GM18520 (cell line): ENCODE results near the gene RABEP1.
"Not testable (repeated sequence)": the region's sequence is repeated elsewhere in the genome, so short reads cannot be mapped to it uniquely, and the experiment has no call there.

Experiments
- ATAC-seq: cut with Tn5 transposase; IDR thresholded peaks from one replicate; pipeline ENCODE4 v1.9.1; 2021; ENCODE audit not compliant: unreplicated experiment

RABEP1 gene, protein sequence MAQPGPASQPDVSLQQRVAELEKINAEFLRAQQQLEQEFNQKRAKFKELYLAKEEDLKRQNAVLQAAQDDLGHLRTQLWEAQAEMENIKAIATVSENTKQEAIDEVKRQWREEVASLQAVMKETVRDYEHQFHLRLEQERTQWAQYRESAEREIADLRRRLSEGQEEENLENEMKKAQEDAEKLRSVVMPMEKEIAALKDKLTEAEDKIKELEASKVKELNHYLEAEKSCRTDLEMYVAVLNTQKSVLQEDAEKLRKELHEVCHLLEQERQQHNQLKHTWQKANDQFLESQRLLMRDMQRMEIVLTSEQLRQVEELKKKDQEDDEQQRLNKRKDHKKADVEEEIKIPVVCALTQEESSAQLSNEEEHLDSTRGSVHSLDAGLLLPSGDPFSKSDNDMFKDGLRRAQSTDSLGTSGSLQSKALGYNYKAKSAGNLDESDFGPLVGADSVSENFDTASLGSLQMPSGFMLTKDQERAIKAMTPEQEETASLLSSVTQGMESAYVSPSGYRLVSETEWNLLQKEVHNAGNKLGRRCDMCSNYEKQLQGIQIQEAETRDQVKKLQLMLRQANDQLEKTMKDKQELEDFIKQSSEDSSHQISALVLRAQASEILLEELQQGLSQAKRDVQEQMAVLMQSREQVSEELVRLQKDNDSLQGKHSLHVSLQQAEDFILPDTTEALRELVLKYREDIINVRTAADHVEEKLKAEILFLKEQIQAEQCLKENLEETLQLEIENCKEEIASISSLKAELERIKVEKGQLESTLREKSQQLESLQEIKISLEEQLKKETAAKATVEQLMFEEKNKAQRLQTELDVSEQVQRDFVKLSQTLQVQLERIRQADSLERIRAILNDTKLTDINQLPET

DNA sequence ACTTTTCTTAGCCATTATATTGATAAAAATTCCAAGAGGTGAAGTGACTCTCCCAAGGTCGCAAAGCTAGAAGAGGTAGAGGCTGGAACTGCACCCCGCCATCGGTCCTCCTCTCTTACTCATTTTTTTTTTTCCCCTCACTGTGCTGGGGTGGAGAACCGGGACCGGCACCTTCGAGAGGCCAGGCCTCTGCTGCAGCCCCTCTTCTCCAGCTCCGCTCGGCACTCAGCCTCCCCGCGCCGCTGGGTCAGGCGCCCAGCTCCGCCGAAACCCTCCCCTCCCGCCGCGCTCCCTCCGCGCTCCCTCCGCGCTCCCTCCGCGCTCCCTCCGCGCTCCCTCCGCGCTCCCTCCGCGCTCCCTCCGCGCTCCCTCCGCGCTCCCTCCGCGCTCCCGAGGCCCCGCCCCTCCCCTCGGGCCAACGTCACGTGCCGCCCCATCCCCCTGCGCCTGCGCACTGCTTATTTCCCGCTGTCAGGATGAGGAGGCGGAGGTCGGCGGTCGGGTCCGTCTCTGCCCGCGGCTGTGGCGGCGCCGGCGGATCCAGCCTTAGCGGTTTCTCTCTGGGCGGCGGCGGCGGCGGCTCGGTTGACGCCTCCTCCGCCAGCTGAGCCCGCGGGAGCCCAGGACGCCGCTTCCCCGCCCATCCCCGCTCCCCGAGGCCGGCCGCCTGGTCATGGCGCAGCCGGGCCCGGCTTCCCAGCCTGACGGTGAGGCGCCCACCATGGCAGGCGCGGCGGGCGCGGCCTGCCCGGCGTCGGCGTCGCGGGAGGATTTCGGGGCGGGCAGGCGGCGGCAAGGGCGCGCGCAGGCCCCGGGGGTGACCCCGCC is at the start of gene RABEP1:
Gene RABEP1, plus strand, starts transcription at position 471 of the 828 bp plus-strand sequence. Its CDS starts 203 bp downstream, at position 674.
- peak; percentile 54 for ATAC-seq

- ATAC-seq, result not testable (repeated sequence)
These were observed 48.6 kb upstream of the RABEP1 start for GRCh38 chr17:5233492-5233891.

GRCh38 chr17:5234645-5235576 is 47.2 kb upstream of the RABEP1 start, which contains the start of gene SCIMP:
Gene SCIMP, minus strand, starts transcription at chr17:5234860. Its CDS starts 105 bp downstream, at chr17:5234755.
- peak; percentile 36 for ATAC-seq

GRCh38 chr17:5236938-5237540 is 45.0 kb upstream of the RABEP1 start:
- ATAC-seq, result no peak

DNA sequence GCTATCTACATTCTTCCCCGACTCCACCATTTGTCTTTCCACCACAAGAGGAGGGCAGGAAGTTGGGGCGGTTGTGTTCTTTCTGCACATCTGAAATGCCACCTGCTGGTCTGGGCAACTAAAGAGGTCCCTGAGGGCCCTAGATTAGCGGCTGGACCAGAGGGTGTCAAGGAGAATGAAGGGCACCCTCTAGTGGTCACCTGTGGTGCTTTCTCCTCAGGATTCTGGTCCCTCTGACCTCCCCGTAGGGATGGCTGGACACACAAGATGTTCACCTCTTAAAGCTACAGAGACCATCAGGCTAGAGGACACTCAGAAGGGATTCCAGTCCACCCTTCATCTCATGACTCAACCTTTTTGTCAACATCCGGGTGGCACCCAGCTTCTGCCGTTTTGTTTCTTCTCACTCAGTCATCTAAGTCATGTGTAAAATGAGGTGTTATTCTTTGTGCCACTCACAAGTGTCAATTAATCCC is 44.5 kb upstream of the RABEP1 start:
- ATAC-seq, result peak; percentile 26

- no peak for ATAC-seq
These were observed 43.8 kb upstream of the RABEP1 start for GRCh38 chr17:5238333-5238732.

DNA sequence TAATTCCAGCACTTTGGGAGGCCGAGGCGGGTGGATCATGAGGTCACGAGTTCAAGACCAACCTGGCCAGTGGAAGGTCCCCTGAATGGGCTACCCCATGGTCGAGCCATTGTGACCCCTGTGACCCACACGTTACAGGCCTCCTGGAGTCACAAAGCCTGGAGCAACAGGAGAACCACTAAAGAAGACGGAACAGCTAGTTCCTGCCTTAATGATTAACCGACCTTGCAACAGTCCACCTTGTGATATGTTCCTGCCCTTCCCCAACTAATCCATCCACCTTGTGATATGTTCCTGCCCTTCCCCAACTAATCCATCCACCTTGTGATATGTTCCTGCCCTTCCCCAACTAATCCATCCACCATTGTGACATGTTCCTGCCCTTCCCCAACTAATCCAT is 42.3 kb upstream of the RABEP1 start:
- ATAC-seq, result not testable (repeated sequence)

- ATAC-seq, result peak; percentile 44
These were observed 40.0 kb upstream of the RABEP1 start for GRCh38 chr17:5241861-5242671.

- ATAC-seq, result no peak
These were observed 34.5 kb upstream of the RABEP1 start for GRCh38 chr17:5247621-5248020.

DNA sequence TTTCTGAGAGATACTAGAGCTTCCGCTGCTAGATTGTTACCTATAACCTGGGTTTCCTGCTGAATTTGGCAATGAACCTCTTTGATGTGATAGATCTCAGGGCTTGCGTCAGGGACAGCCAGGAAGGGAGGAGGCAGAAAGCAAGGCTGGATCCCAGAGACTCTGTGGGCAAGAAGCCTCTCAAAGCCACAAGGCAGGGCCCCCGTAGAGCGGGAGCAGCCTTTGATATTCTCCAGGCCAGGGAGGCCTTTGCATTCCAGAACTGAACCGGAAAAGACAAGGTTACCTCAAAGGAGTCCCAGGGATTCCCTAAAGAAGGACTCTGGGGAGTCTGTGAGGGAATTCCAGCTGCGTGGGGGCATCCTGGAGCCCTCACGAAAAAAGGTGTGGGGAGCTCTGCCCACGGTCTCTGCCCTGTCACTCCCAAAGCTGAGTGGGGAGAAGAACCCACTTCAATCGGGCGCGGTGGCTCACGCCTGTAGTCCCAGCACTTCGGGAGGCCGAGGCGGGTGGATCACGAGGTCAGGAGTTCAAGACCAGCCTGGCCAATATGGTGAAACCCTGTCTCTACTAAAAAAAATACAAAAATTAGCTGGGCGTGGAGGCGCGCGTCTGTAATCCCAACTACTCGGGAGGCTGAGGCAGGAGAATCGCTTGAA is 33.1 kb upstream of the RABEP1 start:
- ATAC-seq, result no peak

GRCh38 chr17:5249615-5250014 is 32.5 kb upstream of the RABEP1 start:
- no peak for ATAC-seq

DNA sequence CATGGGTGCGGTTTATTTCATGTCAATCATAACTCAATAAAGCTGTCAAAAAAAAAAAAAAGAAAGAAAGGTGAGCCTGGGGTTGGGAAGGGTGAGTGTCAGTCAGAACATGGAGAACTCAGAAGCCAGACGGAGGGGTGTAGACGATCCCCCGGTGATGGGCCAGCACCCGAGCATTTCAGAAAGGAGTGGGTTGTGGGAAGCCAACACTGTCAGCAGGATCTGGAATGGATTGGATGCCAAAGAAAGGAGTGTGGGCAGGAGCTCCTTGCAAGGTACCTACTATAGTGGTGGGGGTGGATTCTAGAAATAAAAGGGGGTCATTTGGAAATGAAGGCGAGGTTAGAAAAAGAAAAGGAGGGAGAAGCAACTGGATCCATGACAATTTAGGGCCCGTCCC is 27.7 kb upstream of the RABEP1 start:
- ATAC-seq, result no peak

DNA sequence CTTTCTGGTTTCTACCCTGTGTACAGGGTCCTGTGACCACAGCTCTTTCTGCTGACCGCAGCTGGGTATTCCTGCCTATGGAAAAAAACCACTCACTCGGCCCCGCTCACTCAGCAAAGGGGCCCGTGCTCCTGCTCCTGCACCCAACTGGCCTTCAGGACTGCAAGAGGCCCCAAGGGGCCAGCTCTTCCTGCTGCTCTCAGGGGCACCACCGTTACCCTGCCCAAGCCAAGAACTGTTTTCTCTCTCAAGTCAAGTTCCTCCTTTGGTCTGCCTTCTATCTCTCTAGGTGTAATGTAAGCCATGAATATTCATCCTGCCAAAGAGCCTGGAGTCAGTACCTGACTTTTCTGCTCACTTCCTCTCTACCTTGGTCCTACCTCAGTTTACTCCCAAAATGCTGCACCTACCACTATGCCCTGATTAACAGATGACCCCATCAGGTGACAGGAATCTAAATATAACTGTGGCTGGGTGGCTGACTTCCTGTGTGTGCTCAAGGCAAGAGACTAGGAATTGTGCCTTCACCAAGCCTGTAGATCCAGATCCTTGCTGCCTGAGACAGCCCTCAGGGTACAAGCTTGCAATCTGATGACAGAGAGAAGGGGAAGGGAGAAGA is 27.1 kb upstream of the RABEP1 start:
- no peak for ATAC-seq

GRCh38 chr17:5257124-5257523 is 25.0 kb upstream of the RABEP1 start:
- ATAC-seq, result no peak

DNA sequence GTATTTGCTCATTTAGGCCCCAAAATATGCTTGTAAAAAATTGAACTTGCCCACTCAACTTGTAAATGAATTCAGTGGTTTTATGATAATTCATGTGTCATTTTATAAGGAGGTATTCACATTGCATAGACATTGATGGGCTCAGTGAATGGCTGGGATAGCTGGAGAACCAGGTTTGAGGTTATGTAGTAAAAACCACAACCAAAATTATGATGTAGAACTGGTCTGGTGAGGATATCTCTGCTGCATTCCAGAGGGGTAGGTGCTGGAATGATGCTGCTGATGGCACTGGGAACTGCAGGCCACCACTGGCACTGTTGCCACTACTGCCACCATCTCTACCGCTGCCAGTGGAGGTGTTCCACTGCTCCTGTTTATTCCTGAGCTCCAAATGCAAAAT is 21.5 kb upstream of the RABEP1 start:
- ATAC-seq, result no peak

- no peak for ATAC-seq
These were observed 19.6 kb upstream of the RABEP1 start for GRCh38 chr17:5262416-5262991.

DNA sequence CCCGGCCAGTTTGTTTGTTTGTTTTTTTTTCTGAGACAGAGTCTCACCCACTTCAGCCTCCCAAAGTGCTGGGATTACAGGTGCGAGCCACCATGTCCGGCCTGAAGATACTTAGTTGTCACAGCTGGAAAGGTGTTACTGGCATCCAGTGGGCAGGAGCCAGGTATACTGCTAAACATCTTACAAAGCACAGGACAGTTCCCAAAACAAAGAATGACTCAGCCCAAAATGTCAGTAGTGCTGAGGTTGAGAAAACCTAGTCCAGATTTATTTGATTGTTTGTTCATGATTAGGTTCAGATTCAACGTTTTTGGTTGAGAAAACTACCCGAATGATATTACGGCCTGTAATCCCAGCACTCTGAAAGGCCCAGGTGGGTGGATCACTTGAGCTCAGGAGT is 18.6 kb upstream of the RABEP1 start:
- ATAC-seq, result no peak
